HG03060 (cell line): ENCODE measurements around the gene CLINT1.
"Not testable (repeated sequence)": the region's sequence is repeated elsewhere in the genome, so short reads cannot be mapped to it uniquely, and the experiment has no call there.

Experiments used
- ATAC-seq: cut with Tn5 transposase; IDR thresholded peaks from one replicate; pipeline ENCODE4 v1.9.1; 2021; ENCODE audit warnings: low read depth, moderate number of reproducible peaks; ENCODE audit not compliant: unreplicated experiment

Gene CLINT1

GRCh38 chr5:157858527-157859226, at the start of gene CLINT1:
Gene CLINT1 (minus strand): TSS chr5:157859145. CDS start chr5:157858970, 175 bp downstream.
- no peak for ATAC-seq

- no peak for ATAC-seq
Measured at GRCh38 chr5:157908459-157908858, 49.5 kb upstream of the CLINT1 start.

- ATAC-seq, result no peak
Measured at GRCh38 chr5:157907479-157907878, 48.5 kb upstream of the CLINT1 start.

- ATAC-seq, result no peak
Measured at GRCh38 chr5:157903117-157903450, 44.1 kb upstream of the CLINT1 start.

- no peak for ATAC-seq
Measured at GRCh38 chr5:157902449-157903116, 43.6 kb upstream of the CLINT1 start.

- ATAC-seq, result no peak
Measured at GRCh38 chr5:157900644-157901043, 41.7 kb upstream of the CLINT1 start.

- no peak for ATAC-seq
Measured at GRCh38 chr5:157893611-157894010, 34.7 kb upstream of the CLINT1 start.

- no peak for ATAC-seq
Measured at GRCh38 chr5:157892974-157893373, 34.0 kb upstream of the CLINT1 start.

GRCh38 chr5:157890836-157891597, 32.1 kb upstream of the CLINT1 start:
- ATAC-seq, result no peak

GRCh38 chr5:157888814-157889532, 30.0 kb upstream of the CLINT1 start:
- ATAC-seq, result no peak

GRCh38 chr5:157886796-157887380, 27.9 kb upstream of the CLINT1 start:
- ATAC-seq, result no peak

- not testable (repeated sequence) for ATAC-seq
Measured at GRCh38 chr5:157885051-157885450, 26.1 kb upstream of the CLINT1 start.

- ATAC-seq, result not testable (repeated sequence)
Measured at GRCh38 chr5:157881498-157881897, 22.6 kb upstream of the CLINT1 start.

- ATAC-seq, result no peak
Measured at GRCh38 chr5:157877821-157878220, 18.9 kb upstream of the CLINT1 start.

- no peak for ATAC-seq
Measured at GRCh38 chr5:157874861-157875260, 15.9 kb upstream of the CLINT1 start.

- no peak for ATAC-seq
Measured at GRCh38 chr5:157870837-157871834, 12.2 kb upstream of the CLINT1 start.

- ATAC-seq, result no peak
Measured at GRCh38 chr5:157867751-157868387, 8.9 kb upstream of the CLINT1 start.

GRCh38 chr5:157866536-157866935, 7.6 kb upstream of the CLINT1 start:
- ATAC-seq, result no peak

- no peak for ATAC-seq
Measured at GRCh38 chr5:157865781-157866180, 6.8 kb upstream of the CLINT1 start.
